Activated gamma-delta T cell treated with Interleukin-2 at 50 U/mL for 16 hours (primary cell): ENCODE data around the gene OSBPL10.

Experiments used
- DNase-seq: peaks from one replicate; pipeline ENCODE4 v3.0.0-alpha.2; 2020

OSBPL10 gene

GRCh38 chr3:31847760-31848159 lies 133.3 kb downstream of the OSBPL10 start:
- DNase-seq, result no peak

DNA sequence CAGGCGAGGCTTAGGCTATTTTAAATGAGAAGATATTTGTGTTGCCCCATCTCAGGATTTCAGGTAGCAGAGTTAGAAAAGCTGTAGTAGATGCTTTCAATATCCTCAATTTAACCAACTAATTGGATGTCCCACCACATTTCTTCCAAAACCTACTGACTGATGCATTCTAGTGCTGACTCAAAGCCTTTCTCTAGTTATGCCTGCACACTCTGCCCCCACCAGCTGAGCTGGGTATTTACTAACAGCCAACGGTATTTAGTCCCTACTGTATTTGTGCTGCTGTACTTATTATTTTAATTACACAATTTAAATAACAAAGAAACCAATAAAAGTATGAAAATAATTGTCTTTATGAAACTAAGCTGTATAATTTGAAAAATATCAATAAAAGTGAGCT lies 139.5 kb downstream of the OSBPL10 start:
- DNase-seq, result no peak

DNA sequence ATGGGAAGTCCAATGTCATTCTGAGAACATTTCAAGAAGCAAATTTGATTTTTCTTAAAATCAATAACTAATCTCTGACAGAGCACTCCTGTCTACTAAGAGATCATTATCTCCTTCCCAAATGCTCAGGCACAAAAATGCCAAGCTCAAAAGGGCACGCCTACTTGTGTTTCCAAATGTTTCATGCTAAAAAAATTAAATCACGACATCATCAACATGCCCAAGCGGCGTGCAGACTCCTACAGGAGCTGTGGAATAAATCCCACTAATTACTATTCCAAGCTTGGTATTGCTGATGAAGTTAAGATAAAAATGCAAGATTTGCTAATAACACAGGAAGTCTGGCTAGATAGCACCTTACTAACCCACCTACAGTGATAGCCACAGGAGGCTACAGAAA lies 140.8 kb downstream of the OSBPL10 start:
- no peak for DNase-seq

- DNase-seq, result no peak
Measured at GRCh38 chr3:31839144-31839917, 141.7 kb downstream of the OSBPL10 start.

DNA sequence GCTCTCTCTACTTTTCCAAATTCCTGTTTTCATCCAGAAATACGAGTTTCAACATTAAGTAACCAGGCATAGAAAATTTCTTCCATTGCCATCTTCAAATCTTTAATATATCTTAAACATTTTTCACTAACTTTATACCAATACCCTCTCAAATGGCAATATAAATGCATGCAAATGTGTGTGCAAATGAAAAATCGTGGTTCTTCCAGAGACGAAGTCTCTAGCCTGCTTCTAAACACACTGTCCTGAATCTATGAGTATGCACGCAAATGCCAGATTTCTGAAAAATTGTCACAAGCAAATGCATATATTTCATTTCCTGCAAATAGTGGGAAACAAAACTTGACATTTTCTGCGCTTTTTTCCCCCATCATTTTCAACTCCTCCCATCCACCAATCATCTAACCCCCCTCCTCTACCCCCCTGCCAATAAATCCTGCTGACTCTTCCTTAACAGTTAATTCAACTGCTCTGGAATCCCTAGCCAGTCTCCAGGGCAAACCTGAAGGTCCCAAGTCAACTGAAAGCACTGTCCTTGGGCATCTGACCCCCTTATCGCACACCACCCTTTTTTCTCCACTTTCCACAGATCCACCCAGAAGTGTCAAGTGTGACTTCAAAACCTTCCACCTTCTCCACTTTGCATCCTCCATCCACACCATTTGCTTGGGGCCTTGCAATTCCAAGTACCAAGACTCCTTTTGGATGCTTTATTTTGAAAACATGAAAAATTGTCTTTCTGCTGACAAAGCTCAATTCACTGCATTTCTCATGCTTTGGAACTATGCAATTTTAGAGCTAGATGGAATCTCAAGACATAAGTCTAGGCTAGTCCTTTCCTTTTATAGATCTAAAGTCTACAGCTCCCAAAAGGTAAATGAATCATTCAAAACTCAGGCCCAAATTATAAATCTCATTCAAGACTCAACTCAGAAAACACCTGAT lies 144.7 kb downstream of the OSBPL10 start:
- DNase-seq, result no peak

GRCh38 chr3:31833391-31834190 lies 147.5 kb downstream of the OSBPL10 start:
- DNase-seq, result no peak

DNA sequence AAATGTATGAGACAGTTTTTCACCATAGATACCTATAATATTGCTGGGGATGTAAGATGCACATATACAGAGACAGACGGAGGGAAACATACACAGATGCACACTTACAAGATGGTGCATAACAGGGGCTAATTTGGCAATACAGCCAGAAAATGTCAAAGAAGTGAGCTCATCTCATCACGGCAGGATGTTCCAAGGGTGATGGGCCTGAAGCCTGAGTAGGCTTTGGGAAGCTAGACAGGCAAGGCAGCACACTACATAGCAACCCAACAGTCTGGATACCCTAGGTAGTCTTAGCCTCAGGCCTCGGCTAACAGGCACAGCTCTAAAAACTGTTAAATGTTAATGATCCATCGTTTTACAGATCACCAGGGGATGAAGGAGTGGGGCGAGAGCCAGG lies 148.5 kb downstream of the OSBPL10 start:
- no peak for DNase-seq

DNA sequence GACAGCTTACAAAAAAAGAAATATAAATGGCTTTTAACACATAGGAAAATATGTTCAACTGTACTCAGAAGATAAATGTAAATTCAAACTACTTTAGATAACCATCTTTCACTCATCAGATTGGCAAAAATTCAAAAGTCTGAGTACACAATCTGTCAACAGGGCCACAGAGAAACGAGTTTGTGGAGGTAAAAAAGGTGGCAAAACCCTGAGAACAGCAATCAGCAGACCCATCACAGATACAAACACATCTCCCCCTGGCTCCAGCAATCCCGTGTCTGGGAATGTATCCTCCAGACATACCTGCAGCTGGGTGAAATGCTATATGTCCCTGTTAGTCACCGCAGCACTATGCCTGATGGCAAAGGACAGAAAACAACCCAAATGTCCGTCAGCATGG lies 149.5 kb downstream of the OSBPL10 start:
- no peak for DNase-seq

DNA sequence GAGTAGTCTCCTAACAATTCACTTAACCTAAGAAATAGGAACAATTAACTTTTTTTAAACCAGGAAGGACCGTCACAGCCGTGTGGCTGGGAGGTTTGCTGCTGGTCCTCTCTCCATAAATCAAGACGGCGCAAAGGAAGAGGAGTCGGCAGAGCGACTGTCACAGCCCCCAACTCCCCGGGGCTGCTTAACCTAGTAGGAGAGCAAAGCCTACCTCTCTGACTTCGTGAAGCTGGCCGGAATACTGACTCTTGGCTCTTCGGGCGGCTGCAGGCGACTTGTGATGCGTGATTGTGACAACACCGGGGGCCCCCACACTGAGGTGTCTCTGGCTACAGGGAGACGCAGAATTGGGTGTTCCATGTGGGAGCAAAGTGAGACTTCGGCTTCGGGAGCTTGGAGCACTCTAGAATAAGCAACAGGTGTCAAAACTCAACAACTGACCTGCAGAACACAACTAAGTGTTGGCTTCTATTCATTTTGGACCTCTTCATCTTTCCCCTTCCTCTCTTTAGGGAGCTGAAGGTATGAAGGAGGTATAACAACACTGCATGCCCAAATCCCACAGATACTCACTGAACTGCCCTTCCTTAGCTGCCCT lies 151.1 kb downstream of the OSBPL10 start:
- DNase-seq, result no peak

- DNase-seq, result no peak
Measured at GRCh38 chr3:31829010-31829409, 152.1 kb downstream of the OSBPL10 start.

DNA sequence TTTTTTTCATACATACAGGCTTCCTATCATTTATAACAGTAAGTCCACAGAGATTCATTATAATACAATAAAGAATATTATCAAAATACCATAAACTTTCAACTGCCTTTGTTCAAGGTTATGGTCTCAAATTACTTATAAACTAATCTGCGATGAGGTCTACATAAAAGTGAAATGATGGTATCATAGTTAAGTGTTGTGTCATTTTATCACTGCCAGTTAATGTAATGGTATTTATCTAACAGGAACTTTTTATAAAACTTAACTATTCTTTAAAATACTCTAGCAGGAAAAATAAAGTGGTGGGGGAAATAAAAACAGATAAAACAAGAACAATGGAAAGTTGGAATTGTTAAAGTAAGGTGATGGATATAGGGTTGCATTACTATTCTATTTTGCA lies 153.1 kb downstream of the OSBPL10 start:
- DNase-seq, result no peak

- no peak for DNase-seq
Measured at GRCh38 chr3:31823184-31823583, 157.9 kb downstream of the OSBPL10 start.

- DNase-seq, result no peak
Measured at GRCh38 chr3:31821118-31821517, 159.9 kb downstream of the OSBPL10 start.

GRCh38 chr3:31819441-31819840 lies 161.6 kb downstream of the OSBPL10 start:
- DNase-seq, result no peak

GRCh38 chr3:31817411-31817966 lies 163.6 kb downstream of the OSBPL10 start:
- no peak for DNase-seq

- no peak for DNase-seq
Measured at GRCh38 chr3:31815631-31816440, 165.2 kb downstream of the OSBPL10 start.

DNA sequence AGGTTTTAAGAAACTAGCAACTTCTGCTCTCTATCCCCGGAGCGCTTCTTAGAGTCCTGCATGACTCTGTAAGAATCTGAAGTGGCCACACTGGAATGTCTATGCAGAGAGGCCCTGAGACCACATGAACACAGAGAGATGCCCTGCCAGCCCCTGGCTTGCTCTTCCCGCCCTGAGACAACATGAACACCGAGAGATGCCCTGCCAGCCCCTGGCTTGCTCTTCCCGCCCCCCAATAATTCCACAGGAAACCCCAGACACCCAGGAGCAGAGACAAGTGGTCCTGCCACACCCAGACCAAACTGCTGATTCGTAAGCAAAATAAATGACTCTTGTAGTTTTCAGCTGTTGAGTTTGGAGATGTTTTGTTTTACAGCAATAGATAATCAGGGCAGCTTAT lies 166.1 kb downstream of the OSBPL10 start:
- no peak for DNase-seq

GRCh38 chr3:31813686-31814085 lies 167.4 kb downstream of the OSBPL10 start:
- DNase-seq, result no peak

GRCh38 chr3:31813197-31813596 lies 167.9 kb downstream of the OSBPL10 start:
- no peak for DNase-seq

DNA sequence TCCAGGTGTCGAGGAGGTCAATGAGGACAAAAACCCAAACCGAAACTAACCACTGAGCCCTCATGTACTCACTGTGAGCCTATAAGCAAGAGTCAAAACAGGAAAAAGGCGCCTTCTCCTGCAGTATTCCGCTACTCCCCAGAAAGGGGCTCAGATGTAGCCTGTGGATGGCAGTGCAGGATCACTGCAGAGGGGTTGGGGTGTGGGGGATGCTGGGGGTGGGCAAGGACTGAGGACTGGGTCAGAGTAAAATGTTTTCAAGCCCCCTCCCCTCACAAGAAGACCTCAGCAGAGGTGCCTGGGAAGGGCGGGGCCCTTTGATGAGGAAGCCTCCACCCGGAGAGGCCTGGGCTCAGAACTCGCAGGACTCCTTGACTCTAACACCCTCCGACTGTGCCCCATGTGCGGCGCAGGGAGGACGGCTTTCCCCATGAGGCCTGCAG lies 170.1 kb downstream of the OSBPL10 start:
- DNase-seq, result no peak

DNA sequence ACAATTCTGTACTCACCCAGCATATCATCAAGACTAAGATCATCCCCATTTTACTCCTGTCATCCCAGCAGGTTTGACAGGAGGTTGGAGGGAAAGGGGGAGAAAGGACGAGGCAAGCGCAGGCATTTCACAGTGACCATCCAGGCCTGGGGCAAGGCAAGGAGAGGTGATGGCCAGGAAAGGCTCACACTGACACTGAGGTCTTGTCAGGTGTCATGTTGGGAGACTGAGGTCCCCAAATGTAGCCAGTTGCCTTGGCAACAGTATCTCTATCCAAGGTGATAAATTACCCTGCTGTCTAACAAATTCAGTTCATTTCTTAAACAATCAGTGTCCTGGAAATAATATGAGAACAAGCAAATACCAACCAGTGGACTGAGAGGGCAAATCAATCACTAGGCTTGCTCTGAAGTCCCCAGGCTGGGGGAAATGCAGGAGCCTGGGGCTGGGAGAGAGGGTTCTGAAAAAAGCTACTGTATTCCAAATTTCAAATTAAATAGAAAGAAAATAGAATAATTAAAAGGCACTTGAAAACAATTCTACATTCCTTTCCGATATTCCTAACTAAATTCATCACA lies 172.8 kb downstream of the OSBPL10 start:
- no peak for DNase-seq
